Measurements from ENCODE around the gene KAZN.

DNA sequence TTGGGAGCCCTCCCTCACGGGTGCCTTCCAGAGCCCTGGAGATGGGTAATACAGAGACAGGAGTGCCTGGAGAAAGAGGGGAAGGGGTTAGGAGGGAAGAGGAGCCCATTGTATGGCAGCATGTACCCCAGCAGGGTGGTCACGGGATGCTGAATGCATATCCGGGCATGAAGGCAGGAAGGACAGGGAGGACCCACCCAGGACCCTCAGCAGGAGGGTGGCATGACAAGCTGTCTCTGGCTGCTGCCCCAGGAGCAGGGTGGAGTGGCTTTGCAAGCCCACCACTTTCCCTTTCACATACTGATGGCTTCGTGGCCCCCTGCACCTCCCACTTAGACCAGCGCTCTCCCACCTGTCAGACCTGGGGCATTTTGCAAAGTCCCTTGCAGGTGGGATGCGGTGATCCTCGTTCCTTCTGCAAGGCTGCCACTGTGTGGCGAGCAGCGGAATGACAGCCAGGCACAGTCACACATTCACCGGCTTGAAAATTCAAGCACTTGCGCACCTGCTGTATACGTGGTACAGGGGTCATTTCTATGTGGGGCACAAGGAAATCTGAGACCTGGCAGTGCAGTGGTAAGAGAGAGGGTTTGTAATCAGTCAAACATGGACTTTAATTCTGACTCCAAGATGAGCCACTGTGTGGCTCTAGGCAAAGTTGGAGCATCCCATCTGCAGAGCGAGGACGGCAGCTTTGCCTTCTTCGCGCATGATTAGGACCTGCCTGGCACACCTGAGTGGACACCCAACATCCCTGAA is 501.8 kb downstream of the KAZN start:
- TF ChIP-seq GATA2 (IDR thresholded peaks at IDR 0.05; ENCODE audit: low read depth, low read length) (no peak), GATA3 (IDR thresholded peaks at IDR 0.05; ENCODE audit: low read depth, low read length) (no peak)

Measured in SH-SY5Y (cell line).